ENCODE results near the gene CLDN1. TPM values are rescaled to one million over a fixed set of nuclear protein-coding genes. Genes with fewer than 3 reads are reported as not detected.
A peak's percentile ranks its signal among the peaks of the same experiment; 100 is the strongest.

The CLDN1 gene
- polyA plus RNA-seq, 6 donors from 2014 or later, result not detected

DNA sequence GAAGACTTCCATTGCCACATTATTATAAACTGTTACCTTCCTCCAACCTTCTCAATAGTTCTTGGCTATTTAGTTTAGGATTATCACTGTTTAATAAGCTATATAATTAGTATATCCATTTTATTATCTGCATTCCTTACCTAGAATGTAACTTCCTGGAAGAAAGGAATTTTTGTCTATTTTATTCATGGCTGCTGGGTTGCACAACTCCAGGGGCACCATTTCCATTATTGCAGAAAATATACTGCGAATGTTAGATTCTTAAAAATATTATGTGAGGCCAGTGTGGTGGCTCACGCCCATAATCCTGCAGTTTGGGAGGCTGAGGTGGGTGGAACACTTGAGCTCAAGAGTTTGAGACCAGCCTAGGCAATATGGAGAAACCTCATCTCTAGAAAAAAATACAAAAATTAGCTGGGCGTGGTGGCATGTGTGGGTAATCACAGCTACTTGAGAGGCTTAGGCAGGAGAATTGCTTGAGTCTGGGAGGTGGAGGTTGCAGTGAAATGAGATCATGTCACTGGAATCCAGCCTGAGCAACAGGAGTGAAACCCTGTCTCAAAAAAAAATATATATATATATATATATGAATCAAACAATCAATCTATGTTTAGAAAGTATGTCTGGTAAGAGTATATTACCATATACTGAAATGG, 19.9 kb downstream of the CLDN1 start:
- peaks cover 0 to 11% (median 0%) of the 10 kb centered on the region in 3 donors for H3K27me3 Mint-ChIP-seq
- DNase-seq (no peak), ATAC-seq (ENCODE audit: low read depth in 2 of 2) (no peak)
- H3K4me3 Mint-ChIP-seq, result no peak overlapping the region
- peaks cover 0 to 5% (median 0%) of the 10 kb centered on the region in 7 donors for H3K9me3 Mint-ChIP-seq
- peaks cover 4 to 7% (median 7%) of the 10 kb centered on the region in 3 donors for H3K4me1 Mint-ChIP-seq
- no peak overlapping the region for H3K27ac Mint-ChIP-seq
- no peaks in the 10 kb centered on the region for H3K36me3 Mint-ChIP-seq

- Mint-ChIP-seq H3K4me3 (no peak overlapping the region), H3K36me3 (no peaks in the 10 kb centered on the region), H3K27ac (peak overlapping the region in 1 of 6 donors; percentile 73), H3K9me3 (peaks cover 0 to 2% (median 0%) of the 10 kb centered on the region in 7 donors), H3K4me1 (peaks cover 4 to 7% (median 7%) of the 10 kb centered on the region in 3 donors), H3K27me3 (peaks cover 0 to 11% (median under 1%) of the 10 kb centered on the region in 3 donors)
- DNase-seq (no peak), ATAC-seq (ENCODE audit: low read depth in 2 of 2) (no peak)
Observed at GRCh38 chr3:190301591-190301990, 20.7 kb downstream of the CLDN1 start.

DNA sequence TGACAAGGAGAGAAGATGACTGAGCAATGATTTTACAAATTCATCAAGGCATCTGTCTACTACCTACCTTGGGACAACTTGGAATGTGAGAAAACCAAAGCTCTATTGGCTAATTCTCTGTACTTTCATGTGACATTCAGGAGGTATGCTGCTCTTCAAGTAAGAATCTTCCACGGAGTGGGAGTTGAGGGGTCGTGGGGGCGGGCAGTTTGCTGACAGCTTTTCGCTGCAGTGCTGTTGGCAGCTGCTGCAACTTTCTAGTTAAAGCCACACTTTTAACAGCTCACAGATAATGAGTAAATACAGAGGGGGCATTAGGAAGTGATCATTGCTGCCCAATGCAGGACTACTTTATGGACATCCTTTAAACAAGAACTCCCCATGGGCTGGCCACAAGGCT, 22.3 kb downstream of the CLDN1 start:
- ATAC-seq (ENCODE audit: low read depth in 2 of 2), result no peak
- H3K4me3 Mint-ChIP-seq, result no peak overlapping the region
- H3K36me3 Mint-ChIP-seq, result no peaks in the 10 kb centered on the region
- H3K9me3 Mint-ChIP-seq, result peaks cover 0 to 4% (median 0%) of the 10 kb centered on the region in 7 donors
- H3K4me1 Mint-ChIP-seq, result peaks cover 4 to 7% (median 7%) of the 10 kb centered on the region in 3 donors
- no peak overlapping the region for H3K27ac Mint-ChIP-seq
- peaks cover 0 to 11% (median 7%) of the 10 kb centered on the region in 3 donors for H3K27me3 Mint-ChIP-seq
- no peak for DNase-seq

- Mint-ChIP-seq H3K27ac (no peak overlapping the region), H3K4me1 (no peaks in the 10 kb centered on the region), H3K9me3 (peaks cover 8 to 25% (median 18%) of the 10 kb centered on the region in 7 donors), H3K36me3 (peaks cover 0 to 18% of the 10 kb centered on the region in 2 donors), H3K27me3 (peaks cover 0 to 7% (median 0%) of the 10 kb centered on the region in 3 donors), H3K4me3 (no peak overlapping the region)
- no peak for ATAC-seq (ENCODE audit: low read depth in 2 of 2)
- DNase-seq, result no peak
Observed at GRCh38 chr3:190294030-190294429, 28.2 kb downstream of the CLDN1 start.

- Mint-ChIP-seq H3K27ac (no peak overlapping the region), H3K9me3 (peaks cover 8 to 25% (median 18%) of the 10 kb centered on the region in 7 donors), H3K4me3 (no peak overlapping the region), H3K27me3 (peaks cover 0 to 7% (median 0%) of the 10 kb centered on the region in 3 donors), H3K36me3 (peaks cover 0 to 18% of the 10 kb centered on the region in 2 donors), H3K4me1 (no peaks in the 10 kb centered on the region)
- no peak for DNase-seq
- ATAC-seq (ENCODE audit: low read depth in 2 of 2), result no peak
Observed at GRCh38 chr3:190293621-190294020, 28.6 kb downstream of the CLDN1 start.

DNA sequence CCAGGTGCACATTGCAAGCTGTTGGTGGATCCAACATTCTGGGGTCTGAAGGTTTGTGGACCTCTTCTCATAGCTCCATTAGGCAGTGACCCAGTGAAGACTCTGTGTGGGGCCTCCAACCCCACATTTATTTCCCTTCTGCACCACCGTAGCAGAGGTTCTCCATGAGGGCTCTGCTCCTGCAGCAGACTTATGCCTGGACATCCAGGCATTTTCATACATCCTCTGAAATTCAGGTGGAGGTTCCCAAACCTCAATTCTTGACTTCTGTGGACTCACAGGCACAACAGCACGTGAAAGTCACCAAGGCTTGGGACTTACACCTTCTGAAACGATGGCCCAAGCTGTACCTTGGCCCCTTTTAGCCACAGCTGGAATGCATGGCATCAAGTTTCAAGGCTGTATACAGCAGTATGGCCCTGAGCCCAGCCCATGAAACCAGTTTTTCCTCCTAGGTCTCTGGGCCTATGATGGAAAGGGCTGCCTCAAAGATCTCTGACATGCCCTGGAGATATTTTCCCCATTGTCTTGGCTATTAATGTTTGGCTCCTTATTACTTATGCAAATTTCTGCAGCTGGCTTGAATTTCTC, 30.2 kb downstream of the CLDN1 start:
- H3K9me3 Mint-ChIP-seq, result peaks cover 10 to 31% (median 18%) of the 10 kb centered on the region in 7 donors
- no peak for DNase-seq
- no peak for ATAC-seq (ENCODE audit: low read depth in 2 of 2)
- H3K27me3 Mint-ChIP-seq, result peaks cover 0 to 7% (median 0%) of the 10 kb centered on the region in 3 donors
- H3K4me3 Mint-ChIP-seq, result peak overlapping the region in 1 of 8 donors; percentile 32
- peaks cover 0 to 18% of the 10 kb centered on the region in 2 donors for H3K36me3 Mint-ChIP-seq
- H3K27ac Mint-ChIP-seq, result no peak overlapping the region
- H3K4me1 Mint-ChIP-seq, result no peaks in the 10 kb centered on the region

DNA sequence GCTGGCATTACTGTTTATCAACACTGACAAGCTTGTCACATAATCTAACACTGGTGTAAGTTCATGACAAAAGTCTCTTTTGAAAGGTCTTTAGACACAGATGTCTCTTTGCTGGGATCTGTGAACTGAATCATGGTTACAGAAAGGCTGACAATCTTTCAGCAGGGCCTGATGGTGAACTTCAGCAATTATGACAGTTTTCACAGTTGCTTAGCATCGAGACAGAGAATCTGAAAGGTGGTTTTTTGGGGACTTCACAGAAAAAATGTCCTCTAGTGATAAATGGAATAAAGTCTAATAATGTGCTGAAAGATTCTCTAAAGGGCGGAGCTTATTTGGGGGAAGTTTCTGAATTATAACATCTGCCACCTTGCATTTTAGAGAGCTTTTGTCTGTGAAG, 32.3 kb downstream of the CLDN1 start:
- ATAC-seq (ENCODE audit: low read depth in 2 of 2) (no peak), DNase-seq (no peak)
- no peaks in the 10 kb centered on the region for H3K27me3 Mint-ChIP-seq
- H3K27ac Mint-ChIP-seq, result no peak overlapping the region
- H3K4me3 Mint-ChIP-seq, result no peak overlapping the region
- peaks cover 0 to 28% of the 10 kb centered on the region in 2 donors for H3K36me3 Mint-ChIP-seq
- H3K9me3 Mint-ChIP-seq, result peaks cover 20 to 44% (median 24%) of the 10 kb centered on the region in 7 donors
- no peaks in the 10 kb centered on the region for H3K4me1 Mint-ChIP-seq

DNA sequence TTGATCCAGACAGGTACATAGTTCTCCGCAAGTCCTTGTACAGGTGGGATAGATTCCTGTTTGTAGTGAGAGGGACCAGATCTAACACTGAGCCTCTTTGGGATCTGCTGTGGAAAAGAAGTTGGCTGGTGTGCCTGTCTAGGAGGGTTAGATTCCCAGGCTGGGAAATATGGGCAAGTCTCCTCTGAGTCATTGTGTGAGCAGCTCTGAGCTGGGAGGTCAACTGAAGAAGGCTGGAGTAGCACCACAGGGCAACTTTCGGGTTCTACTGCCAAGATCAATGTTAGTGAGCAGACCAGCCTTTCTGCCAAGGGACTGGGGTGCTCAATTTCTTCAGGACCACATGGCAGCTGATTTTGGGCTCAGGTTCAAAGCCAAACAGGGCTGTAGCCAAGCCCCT, 33.4 kb downstream of the CLDN1 start:
- Mint-ChIP-seq H3K27me3 (no peaks in the 10 kb centered on the region), H3K27ac (no peak overlapping the region), H3K9me3 (peaks cover 20 to 48% (median 30%) of the 10 kb centered on the region in 7 donors), H3K4me3 (no peak overlapping the region), H3K36me3 (peaks cover 0 to 28% of the 10 kb centered on the region in 2 donors), H3K4me1 (no peaks in the 10 kb centered on the region)
- ATAC-seq (ENCODE audit: low read depth in 2 of 2) (no peak), DNase-seq (no peak)

DNA sequence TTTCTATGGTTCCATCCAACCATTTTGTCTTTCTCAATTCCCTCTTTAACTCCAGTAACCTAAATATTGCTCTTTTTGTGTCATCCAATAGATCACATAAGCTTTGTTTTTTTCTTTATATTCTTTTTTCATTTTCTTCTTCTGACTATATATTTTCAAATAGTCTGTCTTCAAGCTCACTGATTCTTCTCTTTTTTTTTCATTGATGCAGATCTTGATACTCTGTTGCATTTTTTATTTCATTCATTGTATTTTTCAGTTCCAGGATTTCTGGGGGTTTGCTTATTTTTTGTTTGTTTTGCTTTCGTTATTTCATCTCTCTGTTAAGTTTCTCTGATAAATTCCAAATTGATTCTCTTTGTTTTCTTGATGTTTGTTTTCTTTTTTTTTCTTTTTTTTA, 36.2 kb downstream of the CLDN1 start:
- no peak overlapping the region for H3K27ac Mint-ChIP-seq
- DNase-seq (no peak), ATAC-seq (ENCODE audit: low read depth in 2 of 2) (no peak)
- peaks cover 11 to 27% (median 26%) of the 10 kb centered on the region in 7 donors for H3K9me3 Mint-ChIP-seq
- no peak overlapping the region for H3K4me3 Mint-ChIP-seq
- H3K4me1 Mint-ChIP-seq, result no peaks in the 10 kb centered on the region
- peaks cover 0 to 15% of the 10 kb centered on the region in 2 donors for H3K36me3 Mint-ChIP-seq
- no peaks in the 10 kb centered on the region for H3K27me3 Mint-ChIP-seq

DNA sequence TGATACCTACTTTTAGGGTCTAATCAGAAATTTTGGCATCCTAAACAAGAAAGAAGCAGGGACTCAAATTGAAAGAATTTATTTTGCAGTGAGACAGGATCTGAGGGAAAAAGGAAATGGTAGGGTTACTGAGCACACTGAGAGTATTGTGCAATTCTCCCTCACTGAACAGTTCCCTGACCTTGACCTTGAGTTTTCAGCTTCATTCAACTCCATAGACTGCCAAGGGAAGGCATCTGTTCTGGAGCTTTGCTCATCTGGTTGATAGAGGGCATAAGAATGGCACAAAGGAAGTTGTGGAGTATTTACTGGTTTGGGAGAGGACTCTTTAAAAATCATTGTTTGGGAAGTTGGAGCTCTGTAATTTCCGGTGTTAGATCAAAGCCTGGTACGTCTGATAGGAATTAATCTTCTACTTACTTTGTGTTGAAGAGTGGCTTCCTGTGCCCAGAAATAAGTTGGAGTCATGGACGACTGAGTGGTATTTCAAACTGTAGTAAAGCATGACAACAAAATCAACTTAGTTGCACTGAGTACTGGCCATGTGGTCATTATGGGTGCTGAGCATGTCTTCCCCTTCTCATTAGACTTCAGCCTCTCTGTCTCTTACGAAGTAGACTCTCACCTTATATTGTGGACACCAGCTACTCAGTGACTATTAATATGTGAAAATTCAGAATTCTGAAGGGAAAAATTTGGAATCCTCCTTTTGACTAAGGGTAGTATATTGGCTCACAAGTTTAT, 40.8 kb downstream of the CLDN1 start:
- ATAC-seq (ENCODE audit: low read depth in 2 of 2), result no peak

DNA sequence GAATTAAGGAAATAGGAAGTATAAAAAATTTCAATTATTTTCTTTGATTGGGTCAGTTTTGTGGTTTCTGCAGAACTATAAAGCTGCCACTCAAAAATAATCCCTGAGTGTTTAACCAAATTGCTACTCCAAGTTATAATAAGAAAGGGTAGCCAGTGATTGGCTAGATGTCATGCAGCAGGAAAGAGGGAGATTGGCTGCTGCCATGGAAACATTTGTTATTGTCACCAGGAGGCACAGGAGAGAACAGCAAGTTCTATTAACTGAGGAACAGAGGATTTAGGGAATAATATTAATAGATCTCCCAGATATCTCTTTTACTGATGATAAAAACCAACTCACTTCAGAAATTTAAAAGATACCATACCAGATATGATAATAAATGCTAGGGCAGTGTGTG, 42.6 kb downstream of the CLDN1 start:
- Mint-ChIP-seq H3K36me3 (no peaks in the 10 kb centered on the region), H3K4me1 (no peaks in the 10 kb centered on the region), H3K9me3 (peaks cover under 1 to 9% (median 3%) of the 10 kb centered on the region in 7 donors), H3K27ac (no peak overlapping the region), H3K4me3 (no peak overlapping the region), H3K27me3 (peaks cover 0 to 4% (median 0%) of the 10 kb centered on the region in 3 donors)
- DNase-seq, result no peak
- ATAC-seq (ENCODE audit: low read depth in 2 of 2), result no peak

More for the DNA sequence above, 40.8 kb downstream of the CLDN1 start:
- Mint-ChIP-seq H3K27me3 (peaks cover 0 to 4% (median 0%) of the 10 kb centered on the region in 3 donors), H3K27ac (no peak overlapping the region), H3K4me3 (no peak overlapping the region), H3K9me3 (peaks cover 5 to 18% (median 12%) of the 10 kb centered on the region in 7 donors), H3K4me1 (no peaks in the 10 kb centered on the region), H3K36me3 (peaks cover 0 to 10% of the 10 kb centered on the region in 2 donors)
- no peak for DNase-seq

DNA sequence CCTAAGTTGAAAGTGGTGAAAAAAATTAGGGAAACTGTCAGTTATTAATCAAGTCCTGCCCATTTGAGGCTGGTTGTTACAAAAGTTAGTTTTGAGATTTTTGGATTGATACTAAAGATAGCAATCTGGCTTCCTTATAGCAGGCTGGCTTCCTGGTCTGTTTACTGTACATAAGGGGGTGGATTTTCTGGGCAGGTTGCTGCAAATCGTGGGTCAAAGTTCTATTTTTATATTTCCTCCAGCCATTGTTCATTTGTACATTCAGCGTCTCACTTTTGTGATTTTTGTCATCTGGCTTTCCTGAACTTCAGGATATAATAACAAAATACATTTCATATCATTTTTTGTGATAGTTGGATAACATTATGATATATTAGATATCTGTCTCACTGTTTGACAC, 49.5 kb downstream of the CLDN1 start:
- ATAC-seq (ENCODE audit: low read depth in 2 of 2), result no peak
- no peaks in the 10 kb centered on the region for H3K36me3 Mint-ChIP-seq
- DNase-seq, result no peak
- H3K4me1 Mint-ChIP-seq, result no peaks in the 10 kb centered on the region
- H3K4me3 Mint-ChIP-seq, result no peak overlapping the region
- no peaks in the 10 kb centered on the region for H3K27me3 Mint-ChIP-seq
- no peak overlapping the region for H3K27ac Mint-ChIP-seq
- peaks cover 0 to 15% (median 7%) of the 10 kb centered on the region in 7 donors for H3K9me3 Mint-ChIP-seq

DNA sequence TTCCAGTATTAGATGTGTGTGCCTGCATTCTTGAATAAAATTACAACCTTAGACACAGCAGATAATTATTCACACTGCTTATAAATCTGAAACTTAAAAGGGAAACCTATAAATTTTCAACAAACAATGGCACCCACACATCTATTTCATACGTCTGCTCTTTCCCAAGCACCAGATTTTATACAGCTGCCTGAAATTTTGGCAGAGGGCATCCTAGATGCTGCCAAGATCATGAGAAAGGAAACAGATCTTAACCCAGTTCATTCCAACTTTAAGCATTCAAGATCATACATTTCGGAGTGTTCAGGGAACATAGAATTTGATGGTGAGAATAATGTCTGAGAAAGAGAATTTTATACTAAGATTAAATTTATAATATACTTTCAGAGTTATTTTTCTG, 53.1 kb downstream of the CLDN1 start:
- H3K4me1 Mint-ChIP-seq, result no peaks in the 10 kb centered on the region
- no peak overlapping the region for H3K27ac Mint-ChIP-seq
- no peaks in the 10 kb centered on the region for H3K36me3 Mint-ChIP-seq
- H3K27me3 Mint-ChIP-seq, result peaks cover 0 to 5% (median 0%) of the 10 kb centered on the region in 3 donors
- no peak overlapping the region for H3K4me3 Mint-ChIP-seq
- DNase-seq (no peak), ATAC-seq (ENCODE audit: low read depth in 2 of 2) (no peak)
- H3K9me3 Mint-ChIP-seq, result peaks cover 0 to 15% (median 6%) of the 10 kb centered on the region in 7 donors
